Heart left ventricle (tissue), 13 donors: ENCODE results near the gene UNC93A.
"Not testable (repeated sequence)": the region's sequence is repeated elsewhere in the genome, so short reads cannot be mapped to it uniquely, and the experiment has no call there.

Source experiments
- CTCF ChIP-seq, 12 donors: fragments of 200-600 bp; sonication (generic) in 4 of 12; IDR thresholded peaks; one replicate each; pipeline versions ENCODE4 v1.5.0 to v1.8.0; 2018 to 2022; ENCODE audit warnings: antibody characterized with exemption in 12 of 12, mild to moderate bottlenecking in 5 of 12
- POLR2A ChIP-seq, 2 donors: fragments of 450-650 bp; IDR thresholded peaks; one replicate each; pipeline ENCODE4 v1.6.1; 2017; ENCODE audit warnings: antibody characterized with exemption in 2 of 2, mild to moderate bottlenecking in 2 of 2, moderate library complexity in 2 of 2
- donor health status: ischemic (EF 13 %, LVEDD 7.1; RV severe dilation, severe dysfunction).
- donor health status: DM: no; HTN: yes; CAD: no.
- donor health status: DM: no; HTN: no; CAD: no.
- donor health status: ischemic (EF 25% LVEDD 6.9; RV normal size, moderate dysfunction).
- donor health status: ischemic (EF 25% LVEDD 5.7; RV mildly dilated, moderate dysfunction).
- donor health status: ischemic (EF 35%, LVEDD 5.7; RV mildly dilated, moderate dysfunction).
- donor health status: nonischemic (EF 11% LVEDD 7.7; RV severe dilation, severe dysfunction).
- donor health status: DM: yes; HTN: yes; CAD: no.
- donor health status: PGD.
- donor health status: ischemic (EF 29% LVEDD 5.4; RV normal size, mild dysfunction).
- donor health status: nonischemic (EF 23%, LVEDD 6.1; RV moderate dilation, normal function).

GRCh38 chr6:167288591-167289225, 2.4 kb upstream of the UNC93A start:
- peak; percentile 43 to 76 (median 60) for TF ChIP-seq CTCF (IDR thresholded peaks at IDR 0.05)
- not testable (repeated sequence) for TF ChIP-seq POLR2A (IDR thresholded peaks at IDR 0.05)
